Amniotic epithelial cell (primary cell): ENCODE results near the gene HOXB7.
A peak's percentile ranks its signal among the peaks of the same experiment; 100 is the strongest.

Experiments used
- DNase-seq: peaks from one replicate; pipeline ENCODE4 v3.0.0-alpha.2; 2010; ENCODE audit warnings: low read depth

The HOXB7 gene

DNA sequence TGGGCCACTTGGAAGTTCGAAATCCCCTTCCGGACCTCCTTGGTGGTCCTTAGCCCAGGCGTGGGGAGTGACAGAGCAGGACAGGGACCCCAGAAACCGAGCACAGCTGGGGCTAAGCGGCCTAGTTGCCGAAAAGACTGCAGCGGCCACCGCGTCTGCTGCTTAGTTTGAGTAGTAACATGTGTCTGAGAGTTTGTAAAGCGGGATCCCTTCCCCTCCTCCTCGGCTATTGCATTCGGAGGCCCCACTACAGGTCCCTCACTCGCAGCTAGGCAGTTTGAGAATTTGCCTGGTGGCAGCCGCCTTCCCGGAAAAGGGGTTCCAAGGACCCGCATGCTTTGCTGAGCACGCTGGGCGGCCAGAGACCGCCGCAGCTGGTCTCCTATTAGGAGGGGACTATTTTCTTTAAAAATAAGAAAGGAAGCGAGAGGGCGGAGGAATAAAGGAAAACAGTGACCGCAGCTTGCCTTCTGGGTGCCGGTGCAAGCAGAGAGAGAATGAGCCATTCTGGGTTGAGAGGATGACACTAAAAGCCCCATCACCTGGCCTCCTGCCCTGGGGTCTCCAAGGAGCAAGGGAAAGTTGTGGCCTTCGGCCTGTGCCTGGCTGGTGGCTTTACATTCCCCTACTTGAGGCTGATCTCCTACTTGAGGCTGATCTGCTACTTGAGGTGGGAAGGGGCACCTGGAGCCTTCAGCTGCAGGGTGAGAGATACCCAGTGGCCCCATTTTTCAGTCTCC, 16.1 kb downstream of the HOXB7 start:
- DNase-seq, result no peak

DNA sequence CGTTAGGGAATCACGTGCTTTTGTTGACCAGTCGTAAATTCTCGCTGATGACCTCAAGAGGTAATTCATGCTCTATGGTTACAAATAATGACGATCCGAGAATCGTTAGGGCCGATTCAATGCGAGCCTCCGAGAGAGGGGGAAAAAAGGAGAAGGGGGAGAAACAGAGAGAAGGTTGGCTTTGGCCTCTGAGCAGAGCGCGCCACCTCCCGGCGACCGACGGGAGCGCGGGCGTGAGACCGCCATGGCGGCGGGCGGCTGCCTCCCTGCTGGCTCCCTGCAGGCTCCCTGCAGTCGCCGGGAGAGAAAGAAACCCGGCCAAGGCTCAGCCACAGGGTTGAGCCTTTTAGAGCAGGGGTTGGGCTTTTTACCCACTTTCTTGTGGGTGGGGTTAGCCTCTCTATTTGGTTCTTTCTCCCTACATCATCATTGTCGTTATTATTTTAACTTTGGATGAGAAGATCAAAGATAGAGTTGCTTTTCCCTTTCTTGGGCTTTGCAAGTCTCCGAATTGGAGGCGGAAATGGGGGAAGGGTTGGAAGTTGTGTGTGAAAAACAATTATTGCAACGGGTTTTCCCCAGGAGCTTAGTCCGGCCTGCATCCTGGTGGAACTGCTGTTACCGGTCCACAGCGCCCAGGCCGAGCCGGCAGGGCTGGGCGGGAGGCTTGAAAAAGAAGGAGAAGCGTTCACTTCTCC, 16.8 kb downstream of the HOXB7 start:
- peak; percentile 96 for DNase-seq

DNA sequence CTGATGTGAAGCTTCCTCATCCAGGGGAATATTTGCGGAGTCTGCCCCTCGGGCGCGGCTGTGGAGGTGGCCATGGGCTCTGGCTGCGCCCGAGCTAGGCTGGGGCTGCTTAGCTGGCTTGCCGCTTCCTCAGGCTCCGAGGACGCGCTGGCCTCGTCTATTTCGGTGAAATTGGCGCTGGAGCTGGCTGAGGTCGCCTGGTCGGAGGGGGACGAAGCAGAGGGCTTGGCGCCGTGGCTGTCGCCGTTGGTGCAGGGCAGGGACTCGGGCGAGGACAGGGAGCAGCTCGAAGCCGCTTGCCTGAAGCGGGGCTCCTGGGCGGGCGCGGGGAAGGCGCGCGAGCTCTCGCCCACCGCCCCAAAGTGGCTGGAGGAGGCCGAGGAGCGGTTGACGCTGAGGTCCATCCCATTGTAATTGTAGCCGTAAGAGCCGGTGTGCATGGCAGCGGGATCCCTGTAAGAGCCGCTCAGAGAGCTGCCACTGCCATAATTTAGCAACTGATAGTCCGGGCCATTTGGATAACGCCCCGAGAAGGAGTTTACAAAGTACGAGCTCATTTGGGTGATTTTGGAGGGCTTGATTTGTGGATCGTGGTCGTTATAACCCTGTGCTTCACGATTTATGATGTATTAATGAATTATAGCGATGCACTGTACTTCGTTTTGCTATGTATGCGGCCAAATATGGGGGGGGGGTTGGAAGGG, 17.5 kb downstream of the HOXB7 start, which contains the start of gene HOXB5:
HOXB5 (minus strand) TSS at position 654 of the 704 bp plus-strand sequence; CDS start at position 557, 97 bp downstream.
- DNase-seq, result no peak

DNA sequence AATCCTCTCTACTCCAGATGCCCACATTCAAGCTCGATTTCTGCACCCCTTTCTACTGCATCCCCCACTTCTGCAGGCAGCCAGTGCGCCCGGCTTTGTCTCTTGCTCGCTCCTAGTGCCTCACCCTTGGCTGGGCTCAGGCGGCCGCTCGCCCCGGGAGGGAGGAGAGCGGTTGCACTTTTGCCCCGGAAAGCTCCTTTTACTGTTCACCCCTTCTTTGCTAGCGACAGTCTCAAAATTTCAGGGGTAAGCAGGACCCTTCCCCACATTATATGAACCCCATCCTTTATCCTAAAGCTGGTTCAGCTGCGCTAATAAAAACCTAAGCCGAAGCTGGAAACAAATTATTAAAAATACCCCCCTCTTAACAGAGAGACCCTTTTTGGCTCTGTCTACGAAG, 18.2 kb downstream of the HOXB7 start:
- no peak for DNase-seq

DNA sequence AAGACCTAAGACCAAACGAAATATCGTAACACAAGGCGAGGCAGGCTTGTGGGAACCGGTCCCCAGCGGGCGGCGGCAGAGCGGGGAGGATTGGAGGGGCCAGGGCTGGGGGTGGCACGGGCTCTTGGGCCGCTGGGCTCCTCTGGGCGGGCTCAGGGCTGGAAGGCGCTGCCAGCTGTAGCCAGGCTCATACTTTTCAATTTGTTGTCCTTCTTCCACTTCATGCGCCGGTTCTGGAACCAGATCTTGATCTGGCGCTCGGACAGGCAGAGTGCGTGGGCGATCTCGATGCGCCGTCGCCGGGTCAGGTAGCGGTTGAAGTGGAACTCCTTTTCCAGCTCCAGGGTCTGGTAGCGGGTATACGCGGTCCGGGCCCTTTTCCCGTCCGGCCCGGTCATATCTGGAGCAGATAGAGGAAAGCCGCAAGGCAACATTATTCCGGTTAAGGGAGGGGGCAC, 18.7 kb downstream of the HOXB7 start:
- no peak for DNase-seq

DNA sequence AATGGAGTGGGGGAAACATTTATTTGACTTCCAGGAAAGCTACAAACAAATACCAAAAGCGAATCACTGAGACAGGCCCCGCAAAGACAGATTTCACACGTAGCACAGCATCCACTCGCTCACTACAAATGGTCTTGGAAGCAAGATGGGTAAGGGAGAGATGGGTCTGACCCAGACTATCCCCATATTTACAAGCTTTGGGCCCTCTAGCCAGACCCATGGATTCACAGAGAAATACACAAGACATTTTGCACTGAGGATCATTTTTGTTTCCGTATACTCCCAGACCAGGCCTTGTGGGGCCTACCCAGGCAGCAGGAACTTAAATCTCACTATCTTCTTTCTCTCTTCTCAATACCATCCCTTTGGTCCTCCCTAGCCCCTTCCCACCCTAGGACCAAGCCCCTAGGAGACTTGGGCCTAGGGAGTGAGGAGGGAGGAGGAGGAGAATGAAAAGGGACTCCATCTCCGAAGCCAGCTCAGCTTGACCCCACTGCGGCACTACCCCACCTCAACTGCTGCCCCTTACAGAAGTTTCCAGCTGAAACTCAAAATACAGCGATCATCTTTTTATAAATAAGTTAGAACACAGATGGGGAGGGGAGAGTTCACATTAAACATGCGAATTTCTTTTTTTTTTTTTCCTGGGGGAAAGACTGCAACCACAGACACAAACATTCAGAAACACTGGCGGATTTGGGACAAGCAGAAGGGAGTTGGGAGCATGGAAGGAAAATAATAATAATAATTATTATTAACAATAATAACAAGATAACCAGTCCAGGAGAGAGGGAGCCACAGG, 19.4 kb downstream of the HOXB7 start:
- peak; percentile 49 for DNase-seq

DNA sequence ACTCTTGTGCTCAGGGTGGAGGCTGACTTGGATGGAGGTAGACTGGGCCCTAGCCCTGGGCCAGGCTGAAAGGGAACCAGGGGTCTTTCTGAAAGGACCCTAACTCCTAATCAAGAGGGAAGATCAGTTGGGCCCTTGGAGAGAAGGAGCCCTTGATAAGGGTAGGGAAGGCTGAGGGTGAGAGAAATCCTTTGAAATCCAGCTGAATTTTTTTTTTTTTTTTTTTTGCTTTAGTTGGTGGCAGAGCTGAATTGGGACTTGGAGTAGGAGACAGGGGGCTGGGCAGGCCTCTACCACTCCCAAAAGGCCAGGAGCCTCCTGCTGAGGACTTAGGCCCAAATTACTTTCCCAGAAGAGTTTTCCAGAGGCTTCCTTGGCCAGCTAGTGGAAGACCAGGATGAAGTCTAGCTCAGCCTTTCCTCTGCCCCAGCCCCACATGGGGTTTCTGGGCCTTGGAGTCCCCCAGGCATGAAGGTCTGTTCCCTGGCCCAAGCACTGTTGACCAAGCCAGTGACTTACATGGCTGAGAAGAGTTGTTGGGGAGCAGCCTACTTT, 20.1 kb downstream of the HOXB7 start:
- DNase-seq, result no peak

DNA sequence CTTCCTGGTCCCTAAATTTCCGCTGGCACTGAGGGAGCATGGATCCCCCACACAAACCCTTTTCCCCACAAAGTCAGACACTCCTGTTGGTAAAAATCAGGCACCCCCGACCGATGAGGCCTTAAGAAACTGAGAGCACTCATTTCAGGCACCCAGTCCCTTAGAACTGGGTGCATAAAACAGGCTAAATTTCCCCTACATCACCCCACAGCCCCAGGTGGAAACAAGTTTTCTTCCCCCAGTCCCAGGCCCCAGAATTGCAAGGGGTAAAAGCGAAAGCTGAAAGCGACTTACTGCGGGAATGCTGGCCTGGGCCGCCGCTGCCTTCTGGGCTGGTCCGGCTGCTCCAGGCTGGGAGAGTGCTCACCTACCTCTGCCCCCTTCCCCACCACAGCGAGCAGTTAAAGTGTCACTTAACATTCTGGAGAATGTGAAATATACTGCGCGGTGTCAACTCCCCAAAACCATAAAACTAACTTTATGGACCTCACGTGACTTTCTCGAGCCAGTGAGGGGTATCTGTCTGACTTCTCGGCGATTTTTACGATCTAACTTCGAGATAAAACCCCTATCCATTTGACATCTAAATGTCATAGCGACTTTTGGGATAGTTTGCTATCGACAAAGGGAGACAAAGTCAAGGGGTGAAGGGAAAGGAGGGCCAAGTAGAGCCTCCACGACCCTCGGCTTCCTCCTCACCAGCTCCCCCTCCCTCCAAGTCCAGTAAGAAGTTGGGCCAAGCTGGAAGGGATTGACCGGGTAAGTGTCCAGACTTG, 20.8 kb downstream of the HOXB7 start, which contains the start of gene HOXB3:
HOXB3 (minus strand) TSS at position 411 of the 776 bp plus-strand sequence. CDS start 37,767 bp downstream, outside the sequence.
- DNase-seq, result peak; percentile 95

DNA sequence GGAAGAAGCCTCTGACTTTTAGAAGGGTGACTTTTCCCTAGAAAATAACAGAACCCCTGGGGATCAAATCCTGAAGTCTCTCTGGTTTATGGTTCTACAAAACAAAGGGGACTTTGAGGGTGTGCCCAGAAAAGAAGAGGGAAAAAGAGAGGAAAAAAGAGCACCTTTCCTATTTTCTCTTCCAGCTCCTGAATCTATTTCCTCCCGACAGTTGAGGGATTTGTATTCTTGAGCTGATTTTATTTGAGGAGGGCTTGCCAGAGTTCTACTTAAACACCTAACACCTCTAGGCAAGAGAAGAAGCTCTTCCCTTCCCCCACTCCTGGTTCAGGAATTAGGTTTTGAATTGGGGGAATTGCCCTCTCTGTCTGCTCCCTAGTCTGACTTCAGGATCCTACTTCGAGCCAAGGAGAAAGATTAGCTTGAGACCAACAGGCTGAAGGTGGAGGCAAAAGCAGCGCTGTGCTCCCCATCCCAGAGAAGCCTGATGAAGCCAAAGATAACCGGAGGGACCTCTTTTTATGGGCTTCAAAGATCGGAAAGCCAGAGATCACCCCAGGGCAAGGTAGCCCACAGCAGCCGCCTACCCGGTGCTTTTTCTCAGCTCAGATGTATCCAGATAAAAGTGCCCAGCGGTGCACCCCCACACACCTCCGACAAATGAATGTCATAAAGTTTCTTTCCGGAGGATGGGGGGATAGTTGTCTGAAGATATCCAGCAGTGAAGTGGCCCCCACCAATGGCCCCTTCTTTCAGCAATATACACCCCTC, 21.6 kb downstream of the HOXB7 start:
- DNase-seq, result no peak

DNA sequence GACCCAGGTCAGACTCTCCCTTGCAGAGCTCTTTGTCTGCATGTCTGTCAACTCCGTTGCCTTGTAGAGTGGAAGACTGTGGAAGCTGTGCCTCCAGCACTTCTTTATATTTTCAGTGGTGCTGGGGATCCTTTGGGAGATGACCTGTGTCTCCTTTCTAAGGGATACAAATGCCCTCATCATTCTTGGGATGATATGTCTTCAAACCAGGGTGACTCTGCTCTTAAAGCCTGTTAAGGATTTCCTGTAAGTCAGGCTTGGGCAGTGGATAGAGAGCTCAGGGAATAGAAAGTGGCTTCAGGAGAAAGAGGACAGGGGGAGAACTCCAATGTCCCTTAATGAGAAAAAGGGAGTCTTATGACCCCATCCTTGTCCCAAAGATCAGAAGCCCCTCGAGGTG, 22.3 kb downstream of the HOXB7 start:
- no peak for DNase-seq

DNA sequence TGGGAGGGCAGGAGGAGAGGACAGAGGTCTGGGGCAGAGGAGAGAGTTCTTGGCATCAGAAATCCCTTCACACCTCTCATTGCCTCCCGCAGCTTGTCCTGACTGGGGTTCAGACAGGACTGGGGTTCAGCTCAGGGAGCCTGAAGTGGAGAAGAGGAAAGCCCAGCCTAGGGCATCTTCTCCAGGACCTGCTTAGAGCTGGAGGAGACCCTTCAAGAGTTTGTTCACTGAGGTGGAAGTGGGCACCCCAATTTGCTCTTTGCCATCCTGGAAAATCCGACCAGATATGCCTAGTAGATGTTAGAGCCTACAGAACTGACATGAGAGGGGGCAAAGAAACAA, 22.8 kb downstream of the HOXB7 start:
- no peak for DNase-seq

DNA sequence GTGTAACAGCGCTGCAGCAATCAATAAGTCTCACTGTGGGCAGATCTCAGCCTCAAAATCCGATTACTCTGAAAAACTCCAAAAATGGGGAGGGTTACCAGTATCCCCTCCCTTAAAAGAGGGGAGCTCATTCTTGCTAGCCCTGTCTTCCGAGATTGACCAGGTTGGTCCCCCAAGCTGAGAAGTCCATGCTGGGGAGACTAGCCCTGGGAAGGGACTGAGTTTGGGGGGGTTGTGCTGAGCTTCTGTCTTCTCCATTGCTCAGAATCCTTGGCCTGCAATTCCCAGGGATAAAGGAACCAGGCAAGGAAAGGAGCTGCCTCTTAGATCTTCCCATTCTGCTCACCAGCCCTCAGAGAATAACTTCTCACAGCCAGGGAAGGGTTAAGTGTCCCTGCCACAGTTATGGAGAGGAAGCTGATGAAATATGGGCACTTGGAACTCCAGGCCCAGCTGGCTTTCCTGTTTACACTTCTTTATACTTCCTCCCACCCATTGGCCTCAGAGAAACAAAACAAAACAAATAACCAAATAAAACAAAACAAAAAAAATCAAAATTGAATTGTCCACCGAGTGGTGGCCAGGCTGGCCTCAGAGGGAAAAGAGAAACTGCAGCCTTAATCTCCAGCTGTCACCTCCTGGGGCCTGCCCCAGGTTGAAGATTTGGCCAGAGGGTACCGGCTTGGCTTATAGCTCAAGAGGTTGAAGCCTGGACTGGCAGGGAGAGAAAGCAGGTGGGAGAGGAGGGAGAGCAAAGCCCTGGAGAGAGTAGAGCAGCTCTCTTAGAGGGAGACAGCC, 23.3 kb downstream of the HOXB7 start:
- peak; percentile 73 for DNase-seq

DNA sequence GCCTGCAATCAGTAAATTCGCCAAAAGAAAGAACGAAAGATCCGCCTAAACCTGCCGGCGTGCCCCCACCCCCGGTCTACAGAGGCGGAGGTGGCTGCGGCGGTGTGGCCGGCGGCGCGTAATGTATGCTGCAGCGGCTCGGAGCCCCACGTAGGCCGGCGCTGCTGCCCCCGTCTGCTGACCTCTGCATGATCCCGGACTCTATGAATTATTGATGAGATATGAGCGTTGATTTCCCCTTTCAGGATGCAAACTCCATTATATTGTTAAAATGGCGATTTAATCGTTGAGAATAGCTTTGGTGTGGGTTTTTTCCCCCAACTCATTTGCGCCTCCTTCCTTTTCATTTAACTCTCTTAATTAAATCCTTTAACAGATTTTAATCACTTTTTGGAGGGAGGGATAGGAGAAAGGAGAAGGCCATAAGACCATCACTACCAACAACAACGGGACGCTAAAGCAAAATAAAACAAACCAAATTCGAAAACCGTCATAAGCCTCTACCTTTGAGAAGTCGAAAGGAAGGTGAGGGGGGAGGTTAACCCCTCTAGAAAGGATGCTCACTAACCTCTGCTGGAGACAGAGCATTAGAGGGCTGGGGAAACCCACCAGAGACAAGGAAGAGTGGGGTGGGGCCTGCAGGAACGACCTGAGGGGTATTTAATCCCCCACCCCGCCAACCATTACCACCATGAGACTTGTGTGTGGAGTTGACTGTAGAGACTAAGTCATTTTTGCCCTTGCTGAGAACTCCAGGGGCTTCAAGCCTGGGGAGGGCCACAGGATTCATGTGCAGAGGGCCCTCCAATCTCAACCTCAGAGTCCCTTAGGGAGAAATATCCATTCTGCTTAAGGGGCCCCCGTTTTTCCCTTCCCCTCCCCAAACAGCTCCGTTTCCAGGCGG, 24.2 kb downstream of the HOXB7 start:
- DNase-seq, result no peak

DNA sequence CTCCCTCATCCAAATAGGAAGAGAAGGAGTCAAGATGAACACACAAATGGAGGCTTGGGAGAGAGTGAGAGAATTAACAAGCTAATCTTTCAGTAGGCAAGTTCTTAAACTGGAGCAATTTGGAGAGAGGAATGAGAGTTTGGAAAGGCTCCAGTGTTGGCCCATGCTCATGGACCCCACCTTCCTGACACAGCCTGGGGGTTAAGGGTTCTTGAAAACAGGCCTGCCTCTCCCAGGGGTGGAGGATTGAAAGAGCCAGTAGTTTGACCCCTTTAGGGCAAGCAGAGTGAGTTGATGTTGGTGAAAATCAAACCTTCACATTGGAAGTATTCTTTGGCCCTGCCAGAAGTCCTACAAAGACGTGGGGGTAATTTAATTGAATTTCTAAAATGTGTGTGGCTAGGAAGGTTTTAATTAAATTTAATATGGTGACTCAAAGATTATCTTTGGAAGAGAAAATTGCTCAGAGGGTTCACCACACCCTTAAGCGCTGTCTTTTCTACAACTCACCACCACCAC, 26.5 kb downstream of the HOXB7 start:
- DNase-seq, result no peak

DNA sequence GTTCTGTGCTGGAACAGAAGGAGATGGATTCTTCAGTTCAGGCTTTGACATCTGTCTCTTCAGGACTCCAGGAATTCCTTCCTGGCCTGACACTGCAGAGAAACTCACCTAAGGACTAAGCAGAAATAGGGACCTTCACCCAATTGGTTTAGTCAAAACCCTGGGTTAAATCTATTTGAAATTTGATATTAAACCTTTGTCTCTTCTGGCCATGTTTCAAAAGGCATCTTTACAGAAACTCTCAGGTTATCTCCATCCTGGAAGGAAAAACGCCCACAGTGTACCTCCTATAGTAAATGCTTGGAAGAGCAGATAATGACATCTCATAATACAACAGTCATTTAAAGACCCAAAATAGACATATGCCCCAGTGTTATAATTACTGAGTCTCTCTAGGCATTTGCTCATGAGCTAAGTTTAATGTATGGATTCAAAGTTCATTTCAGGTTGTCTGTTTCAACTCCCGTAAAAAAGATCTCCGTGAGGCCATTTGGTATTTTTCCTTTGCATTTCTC, 27.1 kb downstream of the HOXB7 start:
- no peak for DNase-seq

DNA sequence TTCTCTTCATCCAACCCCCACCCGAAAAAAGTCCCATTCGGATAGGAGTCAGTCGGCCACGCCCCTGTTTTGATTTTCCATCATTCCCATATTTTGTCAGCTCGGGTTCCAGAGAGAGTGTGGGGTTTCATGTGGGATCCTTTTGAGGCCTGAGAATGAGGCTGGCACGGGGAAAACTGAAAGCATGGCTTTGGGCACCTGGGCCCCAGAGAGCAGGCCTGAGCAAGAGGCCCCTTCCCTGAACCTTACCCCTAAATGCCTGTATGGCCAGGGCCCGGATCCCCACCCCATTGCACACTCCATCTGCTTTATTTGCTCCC, 28.1 kb downstream of the HOXB7 start:
- DNase-seq, result no peak

DNA sequence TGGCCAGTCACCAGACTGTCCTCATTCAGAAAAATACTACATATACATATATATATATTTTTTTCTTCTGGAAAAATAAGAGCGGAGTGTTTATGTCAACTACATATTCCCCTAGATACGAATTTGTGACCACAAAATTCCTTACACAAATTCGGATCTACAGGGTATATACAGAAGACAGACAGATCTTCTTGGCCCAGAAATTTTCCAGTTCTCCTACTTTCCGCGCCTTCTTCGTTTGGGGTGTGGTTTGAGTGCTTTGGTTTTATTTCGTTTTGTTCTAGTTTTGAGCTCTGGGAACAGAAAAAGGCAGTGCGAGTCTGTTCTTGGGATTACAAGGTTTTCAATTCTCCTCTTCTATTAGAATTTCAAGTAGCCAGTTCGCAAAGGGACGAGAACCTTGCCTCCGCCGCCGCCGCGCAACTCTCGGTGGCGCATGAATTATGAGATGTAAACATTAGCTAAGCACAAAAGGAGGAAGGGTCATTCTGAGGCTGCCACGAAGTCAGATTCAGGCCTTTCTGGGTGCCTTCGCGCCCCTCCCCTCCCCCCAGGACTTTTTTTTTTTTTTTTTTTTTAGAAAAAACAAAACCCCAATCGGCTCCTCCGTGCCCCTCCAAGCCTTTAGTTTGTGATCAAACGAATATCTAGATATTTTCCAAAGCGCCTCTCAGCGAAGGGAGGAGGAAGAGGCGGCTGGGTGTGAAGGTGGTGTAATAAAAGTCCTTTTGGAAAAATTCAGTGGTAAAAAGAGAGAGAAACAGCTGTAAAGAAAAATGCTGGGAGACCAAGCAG, 30.9 kb downstream of the HOXB7 start:
- peak; percentile 78 for DNase-seq
